ENCODE measurements around the gene EVA1C. TPM values are rescaled to one million over a fixed set of nuclear protein-coding genes. Genes with fewer than 3 reads are reported as not detected.
A peak's percentile ranks its signal among the peaks of the same experiment; 100 is the strongest.

Gene EVA1C
- total RNA-seq, 4 donors from 2014 or later: 57.4 to 108 (median 66.7) TPM

DNA sequence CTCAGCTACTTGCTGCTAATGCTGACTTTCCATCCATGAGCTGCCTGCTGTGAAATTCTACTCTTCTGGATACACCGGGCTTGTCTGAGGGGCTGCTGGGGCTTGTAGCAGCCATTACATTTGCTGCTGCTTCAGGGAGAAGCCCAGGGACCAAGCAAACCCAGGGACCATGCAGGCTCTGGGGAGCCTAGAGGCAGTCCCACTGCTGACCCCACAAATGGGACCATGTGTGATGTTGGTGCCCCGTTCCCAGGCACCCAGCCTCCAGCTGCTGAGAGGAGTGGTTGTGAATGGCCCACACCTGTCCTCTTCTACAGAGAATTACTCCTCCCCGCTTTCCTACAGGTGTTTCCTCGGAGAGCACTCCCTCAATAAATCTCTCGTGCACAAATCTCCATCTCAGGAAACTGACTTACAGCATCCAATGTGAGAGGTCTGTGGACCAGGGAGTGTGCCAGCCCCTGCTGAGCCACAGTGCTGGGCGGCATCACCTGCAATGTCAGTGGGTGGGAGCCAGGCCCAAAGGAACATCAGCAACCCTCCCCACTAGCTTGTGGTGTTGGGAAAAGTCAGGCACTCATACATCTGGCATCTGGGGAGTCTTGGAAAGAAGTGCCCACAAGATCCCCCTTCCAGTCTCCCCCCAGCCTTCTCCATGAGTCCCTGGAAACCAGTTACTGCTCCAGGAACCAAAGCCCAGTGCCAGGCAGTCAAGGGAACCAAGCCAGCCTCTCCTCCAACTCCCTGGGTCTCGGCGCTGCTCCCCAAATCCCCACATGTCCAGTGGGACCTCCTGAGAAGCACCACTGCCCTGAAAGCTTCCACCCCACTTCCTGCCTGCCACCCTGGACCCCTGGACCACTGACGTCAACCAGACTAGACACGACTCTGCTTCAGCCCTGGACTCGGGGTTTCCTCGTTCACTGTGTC, 107.7 kb downstream of the EVA1C start:
- DNase-seq (ENCODE audit: low spot score in 2 of 2): peak in 1 of 2 donors; percentile 79
- TF ChIP-seq POLR2A (IDR thresholded peaks at IDR 0.05): no peak
- TF ChIP-seq, protein P1, sequence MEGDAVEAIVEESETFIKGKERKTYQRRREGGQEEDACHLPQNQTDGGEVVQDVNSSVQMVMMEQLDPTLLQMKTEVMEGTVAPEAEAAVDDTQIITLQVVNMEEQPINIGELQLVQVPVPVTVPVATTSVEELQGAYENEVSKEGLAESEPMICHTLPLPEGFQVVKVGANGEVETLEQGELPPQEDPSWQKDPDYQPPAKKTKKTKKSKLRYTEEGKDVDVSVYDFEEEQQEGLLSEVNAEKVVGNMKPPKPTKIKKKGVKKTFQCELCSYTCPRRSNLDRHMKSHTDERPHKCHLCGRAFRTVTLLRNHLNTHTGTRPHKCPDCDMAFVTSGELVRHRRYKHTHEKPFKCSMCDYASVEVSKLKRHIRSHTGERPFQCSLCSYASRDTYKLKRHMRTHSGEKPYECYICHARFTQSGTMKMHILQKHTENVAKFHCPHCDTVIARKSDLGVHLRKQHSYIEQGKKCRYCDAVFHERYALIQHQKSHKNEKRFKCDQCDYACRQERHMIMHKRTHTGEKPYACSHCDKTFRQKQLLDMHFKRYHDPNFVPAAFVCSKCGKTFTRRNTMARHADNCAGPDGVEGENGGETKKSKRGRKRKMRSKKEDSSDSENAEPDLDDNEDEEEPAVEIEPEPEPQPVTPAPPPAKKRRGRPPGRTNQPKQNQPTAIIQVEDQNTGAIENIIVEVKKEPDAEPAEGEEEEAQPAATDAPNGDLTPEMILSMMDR (IDR thresholded peaks at IDR 0.05): no peak
- WGBS, 2 donors: 81 to 87% methylated on average over 9 to 12 of the region's 12 CpGs
- no peak overlapping the region for H3K4me3 ChIP-seq (ENCODE audit: low read depth, poor library complexity, severe bottlenecking)
- intact Hi-C loops (cut with DNase I; ENCODE audit: low total_unique reads): no loop called here

- no peak for TF ChIP-seq POLR2A (IDR thresholded peaks at IDR 0.05)
- TF ChIP-seq, protein P1 (IDR thresholded peaks at IDR 0.05): no peak
- peak; percentile 77 to 96 for DNase-seq (ENCODE audit: low spot score in 2 of 2)
- intact Hi-C loops (cut with DNase I; ENCODE audit: low total_unique reads): no loop called here
- 26 to 36% methylated on average over 14 of the region's 14 CpGs for WGBS, 2 donors
- H3K4me3 ChIP-seq (ENCODE audit: low read depth, poor library complexity, severe bottlenecking): no peak overlapping the region
Measured at GRCh38 chr21:32520875-32521735, 108.6 kb downstream of the EVA1C start.

DNA sequence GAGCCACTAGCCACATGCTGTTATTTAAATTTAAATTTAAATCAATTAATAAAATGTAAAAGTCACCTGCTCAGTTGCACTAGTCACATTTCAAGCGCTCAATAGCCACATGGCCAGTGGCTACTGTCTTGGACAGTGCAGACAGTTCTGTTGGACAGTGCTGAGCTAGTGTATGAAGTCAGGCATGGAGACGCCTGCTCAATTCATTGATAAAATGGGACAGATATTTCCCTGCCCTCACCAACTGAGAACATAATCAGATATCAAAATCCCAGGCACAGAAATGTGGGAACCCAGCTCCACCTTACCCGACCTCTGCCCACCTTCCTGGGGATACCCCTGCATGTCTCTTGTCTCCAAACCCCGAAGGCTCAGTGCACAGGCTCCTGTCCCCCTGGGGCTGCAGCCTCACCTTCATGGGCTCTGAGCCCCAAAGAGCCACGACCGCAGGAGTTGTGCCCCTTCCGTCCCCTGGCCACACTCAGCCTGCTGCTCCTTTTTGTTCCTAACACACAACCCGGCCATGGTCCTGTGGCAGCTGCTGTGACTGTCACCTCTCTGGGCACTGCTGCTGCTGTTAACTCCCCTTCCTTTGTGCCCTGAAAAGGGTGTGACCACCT, 109.3 kb downstream of the EVA1C start:
- DNase-seq (ENCODE audit: low spot score in 2 of 2): peak in 1 of 2 donors; percentile 66
- intact Hi-C loops (cut with DNase I; ENCODE audit: low total_unique reads): no loop called here

DNA sequence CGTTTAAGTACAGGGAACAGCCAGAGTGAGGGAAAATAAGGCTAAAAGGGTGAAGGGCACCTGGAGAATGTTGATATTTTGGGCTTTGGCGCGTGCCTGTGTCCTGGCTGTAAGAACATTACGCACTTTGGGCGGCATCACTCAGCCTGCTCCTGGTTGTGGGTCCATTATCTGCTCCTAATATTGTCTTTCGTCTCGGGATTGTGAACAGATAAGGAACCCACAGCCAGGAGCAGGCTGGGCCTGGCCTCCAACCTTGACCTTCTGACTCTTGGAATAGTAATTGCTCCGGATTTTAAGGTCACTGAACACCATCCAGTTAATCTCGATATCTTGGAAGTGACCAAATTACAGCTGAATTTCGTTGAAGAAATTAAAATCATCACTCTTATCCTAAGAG, 111.0 kb downstream of the EVA1C start:
- no peak for TF ChIP-seq POLR2A (IDR thresholded peaks at IDR 0.05)
- TF ChIP-seq, protein P1 (IDR thresholded peaks at IDR 0.05): no peak
- 85 to 87% methylated on average over 10 of the region's 10 CpGs for WGBS, 2 donors
- DNase-seq (ENCODE audit: low spot score in 2 of 2): peak in 1 of 2 donors; percentile 50
- no peak overlapping the region for H3K4me3 ChIP-seq (ENCODE audit: low read depth, poor library complexity, severe bottlenecking)
- intact Hi-C loops (cut with DNase I; ENCODE audit: low total_unique reads): no loop called here

More for the DNA sequence above, 109.3 kb downstream of the EVA1C start:
- H3K4me3 ChIP-seq (ENCODE audit: low read depth, poor library complexity, severe bottlenecking): no peak overlapping the region
- 74 to 75% methylated on average over 8 of the region's 8 CpGs for WGBS, 2 donors
- TF ChIP-seq POLR2A (IDR thresholded peaks at IDR 0.05): no peak
- TF ChIP-seq, protein P1 (IDR thresholded peaks at IDR 0.05): no peak

DNA sequence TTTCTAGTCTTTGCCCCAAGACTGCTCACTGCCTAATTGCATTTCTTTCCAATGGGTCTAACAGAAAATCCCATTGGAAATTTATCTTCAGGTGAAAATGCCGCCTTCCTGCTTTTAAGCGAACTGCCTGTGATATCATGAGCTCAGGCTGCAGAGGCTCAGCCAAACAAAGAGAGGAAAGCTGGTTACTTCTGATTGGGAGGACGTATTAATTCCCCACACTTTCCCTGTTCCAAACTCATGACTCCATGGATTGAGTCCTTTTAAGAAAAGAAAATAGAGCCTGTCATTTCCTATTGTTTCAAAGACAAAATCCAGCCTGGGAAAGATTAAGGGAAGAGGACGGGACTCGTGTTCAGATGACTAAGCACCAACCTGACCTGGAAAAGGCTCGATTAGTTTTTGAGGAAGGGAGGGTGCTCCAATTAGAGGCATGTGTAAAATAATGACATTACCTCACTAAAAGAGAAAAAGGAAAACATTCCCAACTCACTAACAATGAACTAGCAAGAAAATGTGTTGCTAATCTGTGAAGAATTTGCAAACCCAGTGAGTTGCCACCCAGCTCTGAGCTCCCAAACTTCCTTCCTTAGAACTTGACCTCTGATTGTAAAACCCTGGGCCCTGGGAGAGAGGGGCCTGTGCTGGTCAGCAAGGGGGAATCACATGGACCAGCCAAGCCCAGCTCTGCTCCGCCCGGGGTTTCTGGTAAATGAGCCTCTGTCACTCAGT, 111.6 kb downstream of the EVA1C start:
- no peak for TF ChIP-seq POLR2A (IDR thresholded peaks at IDR 0.05)
- TF ChIP-seq, protein P1 (IDR thresholded peaks at IDR 0.05): no peak
- DNase-seq (ENCODE audit: low spot score in 2 of 2): peak in 1 of 2 donors; percentile 87
- intact Hi-C loops (cut with DNase I; ENCODE audit: low total_unique reads): no loop called here
- H3K4me3 ChIP-seq (ENCODE audit: low read depth, poor library complexity, severe bottlenecking): no peak overlapping the region
- WGBS, 2 donors: 59 to 63% methylated on average over 8 of the region's 8 CpGs

Measured in lower leg skin (tissue), 4 donors.